Esophagus (tissue), 2 donors: Measurements from ENCODE around the gene CACNG8. TPM values are rescaled to one million over a fixed set of nuclear protein-coding genes. Genes with fewer than 3 reads are reported as not detected.

Experiments
- H3K27ac ChIP-seq, 2 donors: one replicate each; pipeline ENCODE4 v1.5.1; 2013; ENCODE audit warnings: low read depth in 2 of 2, mild to moderate bottlenecking in 2 of 2, inconsistent platforms in 1 of 2, low read length in 1 of 2, moderate library complexity in 1 of 2
- H3K27me3 ChIP-seq, 2 donors: one replicate each; pipeline ENCODE4 v1.6.1; 2013; ENCODE audit warnings: low read length in 2 of 2, control low read depth in 1 of 2, mild to moderate bottlenecking in 1 of 2; ENCODE audit not compliant: insufficient read depth in 2 of 2, control insufficient read depth in 1 of 2
- H3K36me3 ChIP-seq, 2 donors: one replicate each; pipeline ENCODE4 v1.6.1; 2013; ENCODE audit warnings: low read length in 1 of 2; ENCODE audit not compliant: control insufficient read depth in 2 of 2, insufficient read depth in 2 of 2
- H3K4me1 ChIP-seq, 2 donors: one replicate each; pipeline ENCODE4 v1.6.1; 2013; ENCODE audit warnings: low read length in 1 of 2; ENCODE audit not compliant: control insufficient read depth in 2 of 2, insufficient read depth in 2 of 2
- H3K4me3 ChIP-seq, 2 donors: one replicate each; pipeline ENCODE4 v1.5.1; 2013; ENCODE audit warnings: low read length in 2 of 2, mild to moderate bottlenecking in 2 of 2, low read depth in 1 of 2, moderate library complexity in 1 of 2
- H3K9me3 ChIP-seq, 2 donors: one replicate each; pipeline ENCODE4 v1.6.1; 2013; ENCODE audit warnings: mild to moderate bottlenecking in 2 of 2, low read depth in 1 of 2, low read length in 1 of 2, moderate library complexity in 1 of 2; ENCODE audit not compliant: control insufficient read depth in 2 of 2, insufficient read depth in 1 of 2
- WGBS, 2 donors: extraction: QIAGEN DNeasy Blood & Tissue Kit; methylation state at CpG; one replicate each; pipeline ENCODE4 v1.1.7; 2013; 5-methylcytosine and 5-hydroxymethylcytosine counted together
- polyA plus RNA-seq, 2 donors: library from polyadenylated mRNA; stranded (reverse); fragments of 200-250 nt; gene quantifications; one replicate each; pipeline ENCODE4 v1.2.3, GENCODE V29; 2013
- donor health status: healthy with polysubstance abuse.
- donor health status: Bipolar disorder and iron deficiency.

CACNG8 gene
- polyA plus RNA-seq, 2 donors: 0.01 to 0.04 TPM

DNA sequence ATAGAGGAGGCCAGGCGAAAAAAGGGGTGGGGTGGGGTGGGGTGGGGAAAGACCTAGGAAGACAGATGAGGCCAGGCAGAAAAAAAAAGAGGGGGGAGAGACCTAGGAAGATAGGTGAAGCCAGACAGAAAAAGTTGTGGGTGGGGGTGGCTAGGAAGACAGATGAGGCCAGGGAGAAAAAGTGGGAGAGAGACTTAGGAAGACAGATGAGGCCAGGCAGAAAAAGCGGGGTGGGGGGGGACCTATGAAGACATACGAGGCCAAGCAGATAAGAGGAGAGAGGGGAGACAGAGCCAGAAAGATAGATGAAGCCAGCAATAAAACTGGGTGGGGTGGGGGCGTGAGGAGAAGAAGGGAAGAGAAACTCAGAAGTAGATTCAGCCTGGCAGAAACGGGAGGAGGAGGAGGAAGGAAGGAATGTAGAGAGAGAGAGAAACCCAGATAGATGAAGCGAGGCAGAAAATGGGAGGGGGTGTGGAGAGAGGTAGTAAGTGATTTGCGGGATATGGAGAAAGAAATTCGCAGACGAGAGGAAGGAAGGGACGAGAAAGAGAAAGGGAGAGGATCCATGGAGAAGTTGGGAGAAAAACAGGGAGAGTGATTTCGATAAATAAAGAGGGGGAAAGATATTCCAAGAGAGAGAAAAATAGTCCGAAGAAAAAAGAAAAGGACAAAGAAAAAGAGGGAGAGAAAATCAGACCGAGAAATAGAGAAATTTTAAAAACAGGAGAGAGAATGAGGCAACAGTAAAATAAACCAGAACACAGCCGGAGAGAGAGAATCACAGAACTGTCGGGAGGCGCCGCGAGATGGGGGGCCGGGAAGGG lies 16.5 kb downstream of the CACNG8 start:
- no peak overlapping the region for H3K4me3 ChIP-seq
- 5 to 6% methylated on average over 19 of the region's 19 CpGs for WGBS, 2 donors

DNA sequence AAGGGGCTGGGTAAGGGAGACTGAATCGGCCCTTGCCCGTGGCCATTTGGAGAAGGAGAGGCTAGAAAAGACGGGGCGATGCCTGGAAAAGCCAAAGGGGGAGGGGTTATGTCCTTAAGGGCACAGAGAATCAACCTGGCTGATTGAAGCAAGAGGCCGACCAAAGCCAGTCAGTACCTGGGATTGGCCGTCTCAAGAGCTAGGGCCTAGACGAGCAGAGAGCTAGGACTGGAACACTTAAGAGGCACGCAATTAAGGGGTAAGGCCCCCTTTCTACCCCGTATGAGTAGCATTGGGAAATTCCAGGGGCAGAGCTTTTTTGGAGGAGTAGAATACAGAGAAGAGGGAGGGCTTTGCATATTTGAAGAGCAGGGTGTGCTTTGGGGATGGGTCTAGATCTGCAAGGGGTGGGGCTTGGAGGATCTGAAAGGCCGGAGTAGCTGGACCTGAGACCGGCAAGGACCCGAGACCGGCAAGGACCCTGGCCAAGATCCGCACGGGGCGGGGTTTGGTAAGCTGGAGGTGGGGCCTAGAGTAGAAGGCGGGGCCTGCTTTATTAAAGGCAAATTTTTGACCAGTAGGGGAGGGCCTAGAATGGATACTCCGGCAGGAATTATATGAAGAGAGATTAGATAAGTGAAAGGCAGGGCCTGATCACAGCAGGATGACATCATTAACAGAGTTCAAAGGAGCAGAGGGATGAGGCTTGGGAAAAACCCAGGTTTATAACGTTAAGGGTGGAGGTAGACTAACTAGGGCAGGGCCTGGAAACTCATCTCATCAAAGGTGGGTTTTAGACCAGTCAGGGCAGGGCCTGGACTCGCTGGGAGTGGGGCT lies 18.0 kb downstream of the CACNG8 start:
- no peak overlapping the region for H3K27ac ChIP-seq
- 27% methylated on average over 20 of the region's 20 CpGs for WGBS, 2 donors
- H3K9me3 ChIP-seq: peaks cover 4 to 34% of the 10 kb centered on the region in 2 donors
- H3K4me1 ChIP-seq: peaks cover 4 to 14% of the 10 kb centered on the region in 2 donors
- no peak overlapping the region for H3K4me3 ChIP-seq
- peaks cover 0 to 23% of the 10 kb centered on the region in 2 donors for H3K27me3 ChIP-seq
- H3K36me3 ChIP-seq: no peaks in the 10 kb centered on the region

More for the DNA sequence above, 16.5 kb downstream of the CACNG8 start:
- H3K9me3 ChIP-seq: peaks cover 4 to 34% of the 10 kb centered on the region in 2 donors
- H3K27ac ChIP-seq: no peak overlapping the region
- no peaks in the 10 kb centered on the region for H3K36me3 ChIP-seq
- peaks cover 4 to 14% of the 10 kb centered on the region in 2 donors for H3K4me1 ChIP-seq
- peaks cover 0 to 23% of the 10 kb centered on the region in 2 donors for H3K27me3 ChIP-seq

DNA sequence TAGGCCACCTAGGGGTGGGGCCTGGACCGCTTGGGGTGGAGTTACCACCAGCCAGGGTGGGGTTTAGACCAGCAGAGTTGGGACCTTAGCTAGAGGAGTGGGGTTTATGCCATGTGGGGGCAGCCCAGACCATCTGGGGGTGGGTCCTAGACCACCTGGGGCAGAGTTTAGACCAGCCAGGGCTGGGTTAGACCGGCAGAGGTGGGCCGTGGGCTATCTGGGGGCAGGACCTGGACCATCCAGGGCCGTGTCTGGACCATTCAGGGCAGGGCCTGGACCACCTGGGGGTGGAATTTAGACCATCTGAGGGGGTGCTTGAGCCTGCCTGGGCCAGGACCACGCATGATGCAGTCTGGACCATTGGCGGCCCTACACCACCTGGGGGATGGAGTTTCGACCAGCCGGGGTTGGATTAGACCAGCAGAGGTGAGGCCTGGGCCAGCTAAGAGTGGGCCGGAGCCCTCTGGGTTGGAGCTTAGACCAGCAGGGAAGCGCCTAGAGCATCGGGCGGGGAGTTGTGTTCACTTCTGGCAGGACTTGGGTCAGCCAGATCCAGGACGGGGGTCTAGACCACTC lies 18.7 kb downstream of the CACNG8 start:
- Histone ChIP-seq H3K27ac (no peak overlapping the region), H3K27me3 (peaks cover 0 to 23% of the 10 kb centered on the region in 2 donors), H3K36me3 (no peaks in the 10 kb centered on the region), H3K4me3 (no peak overlapping the region), H3K4me1 (peaks cover 4 to 14% of the 10 kb centered on the region in 2 donors), H3K9me3 (peaks cover 4 to 34% of the 10 kb centered on the region in 2 donors)
- WGBS, 2 donors: 73 to 78% methylated on average over 12 to 13 of the region's 13 CpGs

DNA sequence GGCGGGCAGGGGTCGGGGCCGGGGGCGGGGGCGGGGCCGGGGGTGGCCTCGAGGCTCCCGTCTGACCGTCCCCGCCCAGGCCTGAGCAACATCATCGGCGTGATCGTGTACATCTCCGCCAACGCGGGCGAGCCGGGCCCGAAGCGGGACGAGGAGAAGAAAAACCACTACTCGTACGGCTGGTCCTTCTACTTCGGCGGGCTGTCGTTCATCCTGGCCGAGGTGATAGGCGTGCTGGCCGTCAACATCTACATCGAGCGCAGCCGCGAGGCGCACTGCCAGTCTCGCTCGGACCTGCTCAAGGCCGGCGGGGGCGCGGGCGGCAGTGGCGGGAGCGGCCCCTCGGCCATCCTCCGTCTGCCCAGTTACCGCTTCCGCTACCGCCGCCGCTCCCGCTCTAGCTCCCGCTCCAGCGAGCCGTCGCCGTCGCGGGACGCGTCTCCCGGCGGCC lies 19.3 kb downstream of the CACNG8 start:
- H3K4me3 ChIP-seq: peak overlapping the region; percentile 21 to 35
- H3K36me3 ChIP-seq: no peaks in the 10 kb centered on the region
- no peak overlapping the region for H3K27ac ChIP-seq
- 4 to 7% methylated on average over 48 to 62 of the region's 62 CpGs for WGBS, 2 donors
- peaks cover 4 to 32% of the 10 kb centered on the region in 2 donors for H3K9me3 ChIP-seq
- H3K27me3 ChIP-seq: peaks cover 0 to 23% of the 10 kb centered on the region in 2 donors
- peaks cover 4 to 14% of the 10 kb centered on the region in 2 donors for H3K4me1 ChIP-seq

DNA sequence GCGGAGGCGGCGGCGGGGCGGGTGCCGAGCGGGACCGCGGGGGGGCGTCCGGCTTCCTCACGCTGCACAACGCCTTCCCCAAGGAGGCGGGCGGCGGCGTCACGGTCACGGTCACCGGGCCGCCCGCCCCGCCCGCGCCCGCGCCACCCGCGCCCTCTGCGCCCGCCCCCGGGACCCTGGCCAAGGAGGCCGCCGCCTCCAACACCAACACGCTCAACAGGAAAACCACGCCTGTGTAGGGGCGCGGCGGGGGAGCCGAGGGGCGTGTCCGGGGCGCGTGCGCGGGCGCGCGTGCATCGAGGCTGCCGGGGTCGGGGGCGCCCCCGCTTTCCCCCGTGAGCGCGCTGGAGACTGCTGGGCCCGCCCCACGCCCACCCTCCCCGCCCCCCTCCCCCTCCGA lies 19.9 kb downstream of the CACNG8 start:
- 2% methylated on average over 24 to 59 of the region's 61 CpGs for WGBS, 2 donors
- peak overlapping the region; percentile 11 to 35 for H3K4me3 ChIP-seq
- H3K27ac ChIP-seq: no peak overlapping the region
- no peaks in the 10 kb centered on the region for H3K36me3 ChIP-seq
- H3K9me3 ChIP-seq: peaks cover 4 to 31% of the 10 kb centered on the region in 2 donors
- peaks cover 4 to 14% of the 10 kb centered on the region in 2 donors for H3K4me1 ChIP-seq
- H3K27me3 ChIP-seq: peaks cover 0 to 23% of the 10 kb centered on the region in 2 donors

DNA sequence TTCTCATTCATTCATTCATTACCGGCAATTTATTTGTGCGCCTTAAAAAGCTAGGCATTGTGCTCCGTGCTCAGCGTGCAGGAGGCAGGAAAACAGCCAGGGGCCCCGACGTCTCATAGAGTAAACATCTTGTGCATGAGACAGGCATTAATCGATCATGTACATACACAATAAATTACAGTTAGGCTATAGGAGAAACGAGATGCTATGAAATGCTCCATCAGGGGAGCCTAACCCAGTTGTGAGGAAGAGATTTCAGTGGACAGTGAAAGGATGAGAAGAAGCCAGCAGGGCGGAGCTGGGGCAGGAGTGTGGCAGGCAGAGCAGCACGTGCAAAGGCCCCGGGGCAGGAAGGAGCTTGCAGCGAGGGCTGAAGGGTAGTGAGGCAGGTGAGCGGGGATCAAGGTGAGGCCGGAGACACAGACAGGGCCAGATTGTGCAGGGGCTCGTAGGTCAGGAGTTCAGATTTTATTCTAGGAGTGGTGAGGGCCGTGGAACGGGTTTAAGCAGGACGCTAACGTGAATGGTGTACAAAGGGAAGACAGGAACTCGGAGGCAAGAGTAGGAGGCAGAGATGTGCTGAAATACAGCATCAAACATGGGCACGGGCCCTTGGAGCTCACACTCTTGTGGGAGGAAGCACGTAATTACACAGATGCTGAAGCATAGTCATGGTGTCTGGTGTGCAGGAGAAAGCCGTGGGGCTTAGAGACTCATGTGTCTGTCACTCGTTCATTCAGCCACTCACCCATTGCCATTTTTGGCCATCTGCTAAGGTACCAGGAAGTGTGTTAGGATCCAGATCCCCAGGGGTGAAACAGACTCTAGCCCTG lies 20.9 kb downstream of the CACNG8 start:
- Histone ChIP-seq H3K4me3 (no peak overlapping the region), H3K27ac (no peak overlapping the region), H3K4me1 (peaks cover 0 to 11% of the 10 kb centered on the region in 2 donors), H3K27me3 (peaks cover 0 to 17% of the 10 kb centered on the region in 2 donors), H3K36me3 (no peaks in the 10 kb centered on the region), H3K9me3 (peaks cover 4 to 24% of the 10 kb centered on the region in 2 donors)
- WGBS, 2 donors: 72 to 76% methylated on average over 24 of the region's 24 CpGs

DNA sequence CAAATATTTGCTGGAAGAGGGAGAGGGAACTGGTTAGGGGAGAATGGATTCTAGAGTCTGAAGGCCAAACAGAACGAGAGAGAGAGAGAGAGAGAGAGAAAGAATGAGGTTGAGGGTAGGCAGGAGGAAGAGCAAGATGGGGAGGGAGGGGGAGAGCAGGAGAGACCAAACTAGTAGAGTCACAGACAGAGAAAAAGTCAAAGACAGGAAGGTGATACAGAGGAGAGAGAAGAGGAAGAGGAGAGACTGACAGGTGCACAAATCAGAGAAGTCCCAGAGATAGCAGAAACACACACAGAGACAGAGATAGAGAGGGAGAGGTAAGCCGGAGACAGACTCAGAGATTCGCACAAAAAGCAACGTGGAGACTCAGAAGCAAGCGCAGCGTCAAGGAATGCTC lies 23.1 kb downstream of the CACNG8 start:
- Histone ChIP-seq H3K27me3 (peaks cover 0 to 6% of the 10 kb centered on the region in 2 donors), H3K27ac (no peak overlapping the region), H3K4me1 (peaks cover 0 to 11% of the 10 kb centered on the region in 2 donors), H3K36me3 (no peaks in the 10 kb centered on the region), H3K9me3 (peaks cover 4 to 11% of the 10 kb centered on the region in 2 donors), H3K4me3 (no peak overlapping the region)
- 75 to 77% methylated on average over 6 of the region's 6 CpGs for WGBS, 2 donors

DNA sequence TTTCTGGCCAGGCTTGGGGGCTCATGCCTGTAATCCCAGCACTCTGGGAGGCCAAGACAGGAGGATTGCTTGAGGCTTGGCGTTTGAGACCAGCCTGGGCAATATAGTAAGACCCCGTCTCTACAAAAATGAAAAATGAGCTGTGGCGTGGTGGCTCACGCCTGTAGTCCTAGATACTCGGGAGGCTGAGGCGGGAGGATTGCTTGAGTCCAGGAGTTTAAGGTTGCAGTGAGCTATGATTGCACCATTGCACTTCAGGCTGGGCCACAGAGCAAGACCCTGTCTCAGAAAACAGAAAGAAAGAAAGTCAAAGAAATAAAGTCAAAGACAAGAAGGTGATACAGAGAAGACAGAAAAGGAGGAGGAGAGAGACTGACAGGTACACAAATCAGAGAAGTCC lies 26.2 kb downstream of the CACNG8 start:
- H3K9me3 ChIP-seq: peaks cover 0 to 2% of the 10 kb centered on the region in 2 donors
- peaks cover 3 to 4% of the 10 kb centered on the region in 2 donors for H3K4me1 ChIP-seq
- peaks cover 5 to 18% of the 10 kb centered on the region in 2 donors for H3K27me3 ChIP-seq
- WGBS, 2 donors: 84 to 86% methylated on average over 6 of the region's 6 CpGs
- no peak overlapping the region for H3K27ac ChIP-seq
- H3K4me3 ChIP-seq: no peak overlapping the region
- no peaks in the 10 kb centered on the region for H3K36me3 ChIP-seq
